PC-3 (cell line): ENCODE measurements around the gene PPIH. TPM values are rescaled to one million over a fixed set of nuclear protein-coding genes. Genes with fewer than 3 reads are reported as not detected.
"Not testable (repeated sequence)": the region's sequence is repeated elsewhere in the genome, so short reads cannot be mapped to it uniquely, and the experiment has no call there.

Source experiments
- ATAC-seq: fragments of 200-7000 bp; cut with Tn5 transposase; 2 replicates; pipeline ENCODE4 v1.9.1; 2020; ENCODE audit warnings: mild to moderate bottlenecking, moderate library complexity
- BruUV-seq: library from RNA; stranded (reverse); fragments of 400-500 nt; replicated peaks from 2 replicates; lab custom pipeline; 2021; lab: Mats Ljungman, UMichigan
- CTCF ChIA-PET: fragments of 300-600 bp; sonication (Branson Sonifier 250); formaldehyde crosslinking; loops from one replicate; lab custom pipeline; 2022; ENCODE audit warnings: antibody characterized with exemption; lab: Charles Lee
- POLR2A ChIA-PET: fragments of 300-600 bp; sonication (Branson Sonifier 250); formaldehyde crosslinking; loops from one replicate; lab custom pipeline; 2022; ENCODE audit warnings: antibody characterized with exemption; ENCODE audit not compliant: unreplicated experiment; lab: Charles Lee
- DNase-seq: peaks from one replicate; pipeline ENCODE4 v3.0.0-alpha.2; 2015
- H2AFZ ChIP-seq: fragments of 300-600 bp; sonication (generic); 2 replicates; pipeline ENCODE4 v1.6.0; 2016; ENCODE audit warnings: antibody characterized with exemption, low read length
- H3F3A ChIP-seq: fragments of 300-600 bp; sonication (generic); one replicate; pipeline ENCODE4 v1.6.0; 2017; ENCODE audit warnings: antibody characterized with exemption, low read length, control low read depth, mild to moderate bottlenecking; ENCODE audit not compliant: unreplicated experiment
- H3K27ac ChIP-seq: fragments of 300-600 bp; sonication (generic); 2 replicates; pipeline ENCODE4 v1.5.1; 2016; ENCODE audit warnings: mild to moderate bottlenecking, low read length
- H3K27me3 ChIP-seq: fragments of 300-600 bp; sonication (generic); 2 replicates; pipeline ENCODE4 v1.6.1; 2016; ENCODE audit warnings: low read length, mixed read lengths
- H3K36me3 ChIP-seq: fragments of 300-600 bp; sonication (generic); 2 replicates; pipeline ENCODE4 v1.6.1; 2016; ENCODE audit warnings: low read depth, mixed run types, low read length, mixed read lengths
- H3K4me1 ChIP-seq: fragments of 300-600 bp; sonication (generic); 2 replicates; pipeline ENCODE4 v1.5.1; 2016; ENCODE audit warnings: low read length; ENCODE audit not compliant: insufficient read depth
- H3K4me2 ChIP-seq: fragments of 300-600 bp; sonication (generic); 2 replicates; pipeline ENCODE4 v1.6.0; 2016; ENCODE audit warnings: low read length
- H3K4me3 ChIP-seq: fragments of 300-600 bp; sonication (generic); 2 replicates; pipeline ENCODE4 v1.5.1; 2016; ENCODE audit warnings: mild to moderate bottlenecking, low read length, mixed read lengths
- H3K79me2 ChIP-seq: fragments of 300-600 bp; sonication (generic); 2 replicates; pipeline ENCODE4 v1.6.1; 2017; ENCODE audit warnings: low read length, mixed read lengths
- H3K9ac ChIP-seq: fragments of 300-600 bp; sonication (generic); 2 replicates; pipeline ENCODE4 v1.6.0; 2016; ENCODE audit warnings: mild to moderate bottlenecking, low read length
- H3K9me2 ChIP-seq: fragments of 300-600 bp; sonication (generic); replicated peaks from 2 replicates; pipeline ENCODE4 v1.6.1; 2016; ENCODE audit warnings: mixed run types, low read length, mixed read lengths
- H3K9me3 ChIP-seq: fragments of 300-600 bp; sonication (generic); 2 replicates; pipeline ENCODE4 v1.6.1; 2016; ENCODE audit warnings: low read length, mixed read lengths
- H4K20me1 ChIP-seq: fragments of 300-600 bp; sonication (generic); 2 replicates; pipeline ENCODE4 v1.6.1; 2016; ENCODE audit warnings: low read length, mixed read lengths
- CTCF ChIP-seq: fragments of 300-600 bp; sonication (generic); conservative IDR thresholded peaks from 2 replicates; pipeline ENCODE4 v1.5.1; 2017; ENCODE audit warnings: antibody characterized with exemption, low read depth, mild to moderate bottlenecking, low read length
- EZH2 ChIP-seq: fragments of 300-600 bp; sonication (generic); IDR thresholded peaks from one replicate; pipeline ENCODE4 v1.6.1; 2017; ENCODE audit warnings: antibody characterized with exemption, mild to moderate bottlenecking, low read length; ENCODE audit not compliant: unreplicated experiment
- EZH2phosphoT487 ChIP-seq: fragments of 300-600 bp; sonication (generic); IDR thresholded peaks from 2 replicates; pipeline ENCODE4 v1.6.1; 2018; ENCODE audit warnings: mild to moderate bottlenecking, antibody characterized with exemption, low read length, borderline replicate concordance
- intact Hi-C: fragments of 100-400 bp; cut with micrococcal nuclease; formaldehyde crosslinking; loops from 2 replicates; pipeline ENCODE4 v1.9.0; 2023
- total RNA-seq: library from RNA; depleted of rRNA; stranded (reverse); fragments of >200 nt; gene quantifications from 2 replicates; pipeline ENCODE4 v1.2.3, GENCODE V29; 2014

The PPIH gene
- total RNA-seq, 1 experiment from 2014 or later: 103 TPM

GRCh38 chr1:42618866-42619265, 39.4 kb upstream of the PPIH start:
- H3K4me2 ChIP-seq: no peak overlapping the region
- no peak for ATAC-seq
- H3K9me2 ChIP-seq: no peaks in the 10 kb centered on the region
- intact Hi-C loops: no loop called here
- no peak overlapping the region for H3K4me3 ChIP-seq
- no peaks in the 10 kb centered on the region for H3K4me1 ChIP-seq
- no peaks in the 10 kb centered on the region for H3F3A ChIP-seq
- H3K36me3 ChIP-seq: no peaks in the 10 kb centered on the region
- no peak overlapping the region for H3K9ac ChIP-seq
- H4K20me1 ChIP-seq: no peaks in the 10 kb centered on the region
- no peak overlapping the region for H3K27ac ChIP-seq
- H2AFZ ChIP-seq: no peak overlapping the region
- CTCF ChIA-PET: no interaction called here
- no peaks in the 10 kb centered on the region for H3K79me2 ChIP-seq
- DNase-seq: no peak
- no peaks in the 10 kb centered on the region for H3K9me3 ChIP-seq
- POLR2A ChIA-PET: no interaction called here
- no TSS peak for BruUV-seq
- peaks cover 19% of the 10 kb centered on the region; the same call in 1 of the 2 replicates for H3K27me3 ChIP-seq
- no peak for TF ChIP-seq CTCF

GRCh38 chr1:42620307-42620706, 37.9 kb upstream of the PPIH start:
- no peak overlapping the region for H3K4me3 ChIP-seq
- H3K9me3 ChIP-seq: no peaks in the 10 kb centered on the region
- no peaks in the 10 kb centered on the region for H3K4me1 ChIP-seq
- ATAC-seq (no peak), DNase-seq (no peak)
- no peaks in the 10 kb centered on the region for H3F3A ChIP-seq
- no peak overlapping the region for H3K9ac ChIP-seq
- TF ChIP-seq EZH2: no peak
- no peak for TF ChIP-seq CTCF
- TF ChIP-seq EZH2phosphoT487: no peak
- H3K27ac ChIP-seq: no peak overlapping the region
- H4K20me1 ChIP-seq: no peaks in the 10 kb centered on the region
- intact Hi-C loops: no loop called here
- H3K79me2 ChIP-seq: no peaks in the 10 kb centered on the region
- H3K9me2 ChIP-seq: no peaks in the 10 kb centered on the region
- BruUV-seq: no TSS peak
- no peaks in the 10 kb centered on the region for H3K36me3 ChIP-seq
- POLR2A ChIA-PET: no interaction called here
- no peak overlapping the region for H2AFZ ChIP-seq
- H3K27me3 ChIP-seq: peaks cover 19% of the 10 kb centered on the region; the same call in 1 of the 2 replicates
- no peak overlapping the region for H3K4me2 ChIP-seq
- CTCF ChIA-PET: no interaction called here

GRCh38 chr1:42621180-42621579, 37.0 kb upstream of the PPIH start:
- H3K9me2 ChIP-seq, H3K4me3 ChIP-seq, H4K20me1 ChIP-seq, H3K4me1 ChIP-seq, H3K36me3 ChIP-seq, H3F3A ChIP-seq, H3K4me2 ChIP-seq, H3K9me3 ChIP-seq, POLR2A ChIA-PET, intact Hi-C loops, H3K79me2 ChIP-seq, H3K9ac ChIP-seq, BruUV-seq, H3K27ac ChIP-seq, CTCF ChIA-PET, H2AFZ ChIP-seq, DNase-seq, ATAC-seq: not testable (repeated sequence)
- H3K27me3 ChIP-seq: peaks cover 19% of the 10 kb centered on the region; the same call in 1 of the 2 replicates

GRCh38 chr1:42627205-42627604, 31.0 kb upstream of the PPIH start:
- H2AFZ ChIP-seq, H3K36me3 ChIP-seq, intact Hi-C loops, POLR2A ChIA-PET, DNase-seq, H3F3A ChIP-seq, CTCF ChIA-PET, H3K4me1 ChIP-seq, H3K9me2 ChIP-seq, H3K79me2 ChIP-seq, H3K27ac ChIP-seq, H3K9ac ChIP-seq, H3K4me3 ChIP-seq, H3K9me3 ChIP-seq, H3K4me2 ChIP-seq, BruUV-seq, H3K27me3 ChIP-seq, H4K20me1 ChIP-seq, ATAC-seq: not testable (repeated sequence)
